Astrocyte of the spinal cord (primary cell): ENCODE results near the gene SLC8A3.

ENCODE experiments used
- DNase-seq: peaks from one replicate; pipeline ENCODE4 v3.0.0; 2011; ENCODE audit warnings: low read depth, low spot score
- H3K4me3 ChIP-seq: 2 replicates; pipeline ENCODE4 v1.5.1; 2011; ENCODE audit warnings: low read depth, mild to moderate bottlenecking, low read length, moderate library complexity
- CTCF ChIP-seq: IDR thresholded peaks from 2 replicates; pipeline ENCODE4 v1.5.1; 2012; ENCODE audit warnings: low read depth, mild to moderate bottlenecking, low read length, inconsistent platforms
- in situ Hi-C: cut with HindIII; loops from 2 replicates; pipeline ENCODE4 v1.10.0; 2017; ENCODE audit warnings: low sequenced_read_pairs

The SLC8A3 gene

GRCh38 chr14:70189456-70190077 lies 816 bp upstream of the SLC8A3 start:
- in situ Hi-C loops = no loop called here
- DNase-seq = no peak
- no peak overlapping the region for H3K4me3 ChIP-seq
- no peak for TF ChIP-seq CTCF

- peak overlapping the region; percentile 37 for H3K4me3 ChIP-seq
- in situ Hi-C loops = no loop called here
- no peak for DNase-seq
- no peak for TF ChIP-seq CTCF
These were observed 461 bp downstream of the SLC8A3 start for GRCh38 chr14:70188322-70188658.

GRCh38 chr14:70186900-70187451 lies 1.8 kb downstream of the SLC8A3 start:
- no peak for TF ChIP-seq CTCF
- H3K4me3 ChIP-seq = peak overlapping the region; percentile 37
- DNase-seq = peak; percentile 2
- in situ Hi-C loops = no loop called here

- DNase-seq = no peak
- in situ Hi-C loops = no loop called here
- no peak for TF ChIP-seq CTCF
- H3K4me3 ChIP-seq = no peak overlapping the region
These were observed 4.8 kb downstream of the SLC8A3 start for GRCh38 chr14:70183991-70184390.

GRCh38 chr14:70181276-70181675 lies 7.5 kb downstream of the SLC8A3 start:
- in situ Hi-C loops = no loop called here
- H3K4me3 ChIP-seq = no peak overlapping the region
- DNase-seq = no peak
- TF ChIP-seq CTCF = no peak

- in situ Hi-C loops = no loop called here
- TF ChIP-seq CTCF = no peak
- no peak overlapping the region for H3K4me3 ChIP-seq
- DNase-seq = no peak
These were observed 8.0 kb downstream of the SLC8A3 start for GRCh38 chr14:70180718-70181117.
